K562 (cell line): Measurements from ENCODE around the gene UBXN1. TPM values are rescaled to one million over a fixed set of nuclear protein-coding genes. Genes with fewer than 3 reads are reported as not detected.

ENCODE experiments used
- CHD7 ChIP-seq: fragments of 200-600 bp; sonication (generic); IDR thresholded peaks from one replicate; pipeline ENCODE4 v1.6.1; 2012; ENCODE audit warnings: mild to moderate bottlenecking, low read depth, low read length, inconsistent platforms
- ERF ChIP-seq: fragments of 450-650 bp; formaldehyde crosslinking; IDR thresholded peaks from 2 replicates; pipeline ENCODE4 v1.4.0; 2020; ENCODE audit warnings: mild to moderate bottlenecking, mixed read lengths
- FIP1L1 ChIP-seq: fragments of 200-400 bp; formaldehyde crosslinking; IDR thresholded peaks from 2 replicates; pipeline ENCODE4 v1.6.1; 2018; ENCODE audit warnings: mild to moderate bottlenecking, low read depth, low read length; ENCODE audit not compliant: poor library complexity, severe bottlenecking
- GABPB1 ChIP-seq: sonication (generic); formaldehyde crosslinking; IDR thresholded peaks from 2 replicates; pipeline ENCODE4 v1.8.0; 2022; ENCODE audit warnings: mild to moderate bottlenecking, missing genetic modification reagents
- HDAC3 ChIP-seq: fragments of 450-650 bp; IDR thresholded peaks from 2 replicates; pipeline ENCODE4 v1.6.1; 2018; ENCODE audit warnings: borderline replicate concordance, mild to moderate bottlenecking, moderate library complexity; ENCODE audit not compliant: partially characterized antibody
- HOXB6 ChIP-seq: fragments of 250-450 bp; sonication (Bioruptor Pico); IDR thresholded peaks from 2 replicates; pipeline ENCODE4 v1.5.1; 2022; ENCODE audit warnings: mild to moderate bottlenecking, borderline replicate concordance
- MED1 ChIP-seq: sonication (generic); formaldehyde crosslinking; IDR thresholded peaks from 2 replicates; pipeline ENCODE4 v1.8.1; 2023; ENCODE audit warnings: missing genetic modification reagents, borderline replicate concordance
- RAD21 ChIP-seq, 2 experiments: fragments of 250-450 bp in 1 of 2; fragments of 450-650 bp in 1 of 2; sonication (Bioruptor Pico) in 1 of 2; formaldehyde crosslinking in 1 of 2; IDR thresholded peaks in 1 of 2; conservative IDR thresholded peaks in 1 of 2; 2 replicates each; pipeline versions ENCODE4 v1.4.0 to v1.8.0; 2020 to 2022; ENCODE audit warnings: mild to moderate bottlenecking in 2 of 2, moderate library complexity in 1 of 2
- SMAD3 ChIP-seq: fragments of 450-650 bp; formaldehyde crosslinking; conservative IDR thresholded peaks from 2 replicates; pipeline ENCODE4 v1.4.0; 2020; ENCODE audit warnings: mild to moderate bottlenecking
- SMARCB1 ChIP-seq: IDR thresholded peaks from 2 replicates; pipeline ENCODE4 v1.6.1; 2011; ENCODE audit warnings: improper control_type of control experiment, low read depth; ENCODE audit not compliant: insufficient read length
- TFAP4 ChIP-seq: sonication (generic); formaldehyde crosslinking; IDR thresholded peaks from 2 replicates; pipeline ENCODE4 v1.8.0; 2022; ENCODE audit warnings: missing genetic modification reagents, mild to moderate bottlenecking, moderate library complexity, borderline replicate concordance
- ZNF41 ChIP-seq: fragments of 250-450 bp; sonication (Bioruptor Pico); conservative IDR thresholded peaks from 2 replicates; pipeline ENCODE4 v1.4.0; 2020; ENCODE audit warnings: mild to moderate bottlenecking
- ZNF586 ChIP-seq: fragments of 450-650 bp; formaldehyde crosslinking; conservative IDR thresholded peaks from 2 replicates; pipeline ENCODE4 v1.4.0; 2020; ENCODE audit warnings: mild to moderate bottlenecking, moderate library complexity
- ZNF79 ChIP-seq: fragments of 250-450 bp; sonication (Bioruptor Pico); IDR thresholded peaks from 2 replicates; pipeline ENCODE4 v1.4.0; 2020; ENCODE audit warnings: low read depth, mild to moderate bottlenecking, moderate library complexity
- ZSCAN32 ChIP-seq: fragments of 450-650 bp; formaldehyde crosslinking; IDR thresholded peaks from 2 replicates; pipeline ENCODE4 v1.4.0; 2020; ENCODE audit warnings: mild to moderate bottlenecking, moderate library complexity
- polyA plus RNA-seq, 8 experiments: library from polyadenylated mRNA; depleted of rRNA in 4 of 8; stranded (reverse) in 5 of 8; unstranded in 3 of 8; fragments of >200 nt; fragmentation: Nextera tagmentation in 2 of 8; fragmentation: Illumina TruSeq in 1 of 8; extraction: Ambion mirVana in 2 of 8; extraction: Trizol in 1 of 8; gene quantifications; 2 replicates each; pipeline versions ENCODE4 v1.2.1 to v1.2.3, GENCODE V29; 2011 to 2014; ENCODE audit warnings: inconsistent platforms in 1 of 8, missing spikeins in 1 of 8
- total RNA-seq, 7 experiments: library from RNA; depleted of rRNA in 6 of 7; stranded (reverse); fragments of >200 nt in 6 of 7; fragmentation: Illumina TruSeq in 2 of 7; extraction: Trizol in 2 of 7; gene quantifications; 2 replicates each; pipeline versions ENCODE4 v1.2.1 to v1.2.3, GENCODE V29; 2011 to 2021; ENCODE audit warnings: low replicate concordance in 1 of 7

Gene UBXN1
- total and polyA plus RNA-seq, 9 of the 15 experiments (the other 6 are each of a cell fraction or from before 2014, with no cell fraction given), result 4.8 to 263 (median 99.7) TPM

- TF ChIP-seq CHD7, result no peak
- TF ChIP-seq ZNF586 (CRISPR knock-in tag), result 0 out of 2 replicates have a peak, but pooled peaks have one; percentile 54
- peak; percentile 76 for TF ChIP-seq FIP1L1
- TF ChIP-seq ZSCAN32 (CRISPR knock-in tag), result 0 out of 2 replicates have a peak, but pooled peaks have one; percentile 64
- TF ChIP-seq SMARCB1, result no peak
- TF ChIP-seq TFAP4 (CRISPR knock-in tag), result peak; percentile 63
- no peak for TF ChIP-seq ZNF79 (CRISPR knock-in tag)
- peak; percentile 81 for TF ChIP-seq HOXB6 (CRISPR knock-in tag)
- TF ChIP-seq ERF (CRISPR knock-in tag), result peak; percentile 69; the same call in 1 of the 2 replicates
- peak; percentile 56; the same call in 1 of the 2 replicates for TF ChIP-seq SMAD3 (CRISPR knock-in tag)
- TF ChIP-seq ZNF41 (CRISPR knock-in tag), result 0 out of 2 replicates have a peak, but pooled peaks have one; percentile 11
- no peak for TF ChIP-seq MED1 (CRISPR knock-in tag)
- peak in 1 of 2 experiments; percentile 8; a peak in 1 of 4 replicates for TF ChIP-seq RAD21 (CRISPR knock-in tag; conservative IDR thresholded peaks at IDR 0.05 in 1 of 2, IDR thresholded peaks at IDR 0.05 in 1 of 2)
- no peak for TF ChIP-seq HDAC3
- peak; percentile 79; the same call in 1 of the 2 replicates for TF ChIP-seq GABPB1 (CRISPR knock-in tag)
Observed at GRCh38 chr11:62665075-62665598, 13.7 kb downstream of the UBXN1 start, which contains the start of the genes C11orf98 and CSKMT (continued).
